ENCODE data around the gene TMEM238L.

DNA sequence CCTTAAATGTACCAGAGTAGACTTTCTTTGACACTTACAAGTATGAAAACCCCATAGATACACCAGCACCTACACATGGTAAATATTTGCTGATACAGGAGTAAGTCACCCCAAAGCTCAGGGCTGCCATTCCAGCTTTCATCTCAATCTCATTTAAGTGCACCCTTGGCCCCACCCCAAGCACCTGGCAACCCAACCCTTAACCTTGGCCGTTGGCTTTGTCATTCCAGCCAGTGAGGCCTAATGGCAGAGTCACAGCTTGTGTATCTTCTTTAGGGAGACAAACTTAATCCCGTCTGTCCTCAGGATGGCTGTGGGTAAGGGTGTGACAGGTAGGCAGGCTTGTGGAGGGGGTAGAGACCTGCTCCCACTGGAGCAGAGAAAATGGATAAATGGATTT lies 42.6 kb downstream of the TMEM238L start:
- TF ChIP-seq, protein P1, sequence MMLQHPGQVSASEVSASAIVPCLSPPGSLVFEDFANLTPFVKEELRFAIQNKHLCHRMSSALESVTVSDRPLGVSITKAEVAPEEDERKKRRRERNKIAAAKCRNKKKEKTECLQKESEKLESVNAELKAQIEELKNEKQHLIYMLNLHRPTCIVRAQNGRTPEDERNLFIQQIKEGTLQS (IDR thresholded peaks at IDR 0.05; ENCODE audit: insufficient read depth, low read depth, low read length) = no peak
- TF ChIP-seq YY1 (IDR thresholded peaks at IDR 0.05; ENCODE audit: low read depth, low read length) (no peak), EZH2 (IDR thresholded peaks at IDR 0.05; ENCODE audit: low read depth, low read length, severe bottlenecking) (no peak), RBBP5 (IDR thresholded peaks at IDR 0.05; ENCODE audit: borderline replicate concordance, low read depth, low read length) (no peak), SP1 (IDR thresholded peaks at IDR 0.05; ENCODE audit: low read depth, low read length) (no peak), TAF1 (IDR thresholded peaks at IDR 0.05; ENCODE audit: low read depth, low read length) (no peak), CEBPB (IDR thresholded peaks at IDR 0.05; ENCODE audit: low read depth, low read length) (no peak), MAFK (IDR thresholded peaks at IDR 0.05; ENCODE audit: low read depth, low read length) (no peak), POLR2A (IDR thresholded peaks at IDR 0.05; ENCODE audit: control extremely low read depth in 1 of 2, low read depth in 2 of 2, low read length in 2 of 2) (no peak)
- TF ChIP-seq, protein P2, sequence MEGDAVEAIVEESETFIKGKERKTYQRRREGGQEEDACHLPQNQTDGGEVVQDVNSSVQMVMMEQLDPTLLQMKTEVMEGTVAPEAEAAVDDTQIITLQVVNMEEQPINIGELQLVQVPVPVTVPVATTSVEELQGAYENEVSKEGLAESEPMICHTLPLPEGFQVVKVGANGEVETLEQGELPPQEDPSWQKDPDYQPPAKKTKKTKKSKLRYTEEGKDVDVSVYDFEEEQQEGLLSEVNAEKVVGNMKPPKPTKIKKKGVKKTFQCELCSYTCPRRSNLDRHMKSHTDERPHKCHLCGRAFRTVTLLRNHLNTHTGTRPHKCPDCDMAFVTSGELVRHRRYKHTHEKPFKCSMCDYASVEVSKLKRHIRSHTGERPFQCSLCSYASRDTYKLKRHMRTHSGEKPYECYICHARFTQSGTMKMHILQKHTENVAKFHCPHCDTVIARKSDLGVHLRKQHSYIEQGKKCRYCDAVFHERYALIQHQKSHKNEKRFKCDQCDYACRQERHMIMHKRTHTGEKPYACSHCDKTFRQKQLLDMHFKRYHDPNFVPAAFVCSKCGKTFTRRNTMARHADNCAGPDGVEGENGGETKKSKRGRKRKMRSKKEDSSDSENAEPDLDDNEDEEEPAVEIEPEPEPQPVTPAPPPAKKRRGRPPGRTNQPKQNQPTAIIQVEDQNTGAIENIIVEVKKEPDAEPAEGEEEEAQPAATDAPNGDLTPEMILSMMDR (IDR thresholded peaks at IDR 0.05; ENCODE audit: control extremely low read depth in 1 of 3, insufficient read depth in 1 of 3, low read depth in 1 of 3, low read length in 3 of 3) = no peak
- TF ChIP-seq, protein P3, sequence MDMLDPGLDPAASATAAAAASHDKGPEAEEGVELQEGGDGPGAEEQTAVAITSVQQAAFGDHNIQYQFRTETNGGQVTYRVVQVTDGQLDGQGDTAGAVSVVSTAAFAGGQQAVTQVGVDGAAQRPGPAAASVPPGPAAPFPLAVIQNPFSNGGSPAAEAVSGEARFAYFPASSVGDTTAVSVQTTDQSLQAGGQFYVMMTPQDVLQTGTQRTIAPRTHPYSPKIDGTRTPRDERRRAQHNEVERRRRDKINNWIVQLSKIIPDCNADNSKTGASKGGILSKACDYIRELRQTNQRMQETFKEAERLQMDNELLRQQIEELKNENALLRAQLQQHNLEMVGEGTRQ (IDR thresholded peaks at IDR 0.05; ENCODE audit: low read length) = no peak
- TF ChIP-seq, protein P4, sequence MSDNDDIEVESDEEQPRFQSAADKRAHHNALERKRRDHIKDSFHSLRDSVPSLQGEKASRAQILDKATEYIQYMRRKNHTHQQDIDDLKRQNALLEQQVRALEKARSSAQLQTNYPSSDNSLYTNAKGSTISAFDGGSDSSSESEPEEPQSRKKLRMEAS (IDR thresholded peaks at IDR 0.05) = no peak
